DMS79 (cell line): ENCODE results near the gene EEPD1.

Experiments
- DNase-seq: peaks from one replicate; lab custom pipeline; 2025; lab: John Stamatoyannopoulos, UW

Gene EEPD1

DNA sequence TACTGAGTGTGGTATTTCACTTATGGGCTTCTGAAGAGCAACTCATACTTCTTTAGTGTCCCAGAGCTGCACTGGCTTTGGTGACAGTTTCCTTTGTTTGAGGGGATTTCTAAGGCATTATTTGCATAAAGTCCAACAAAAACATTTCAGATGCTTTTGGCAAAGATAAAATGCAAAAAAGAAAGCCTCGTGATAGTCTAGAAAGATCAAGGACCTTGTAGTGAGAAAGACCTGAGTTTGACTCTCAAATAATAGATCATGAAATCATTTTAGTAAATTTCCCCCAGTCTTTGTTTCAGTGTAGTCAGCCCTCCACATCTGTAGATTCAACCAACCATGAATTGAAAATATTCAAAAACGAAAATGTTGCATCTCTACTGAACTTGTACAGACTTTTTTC, 107.4 kb downstream of the EEPD1 start:
- no peak for DNase-seq

DNA sequence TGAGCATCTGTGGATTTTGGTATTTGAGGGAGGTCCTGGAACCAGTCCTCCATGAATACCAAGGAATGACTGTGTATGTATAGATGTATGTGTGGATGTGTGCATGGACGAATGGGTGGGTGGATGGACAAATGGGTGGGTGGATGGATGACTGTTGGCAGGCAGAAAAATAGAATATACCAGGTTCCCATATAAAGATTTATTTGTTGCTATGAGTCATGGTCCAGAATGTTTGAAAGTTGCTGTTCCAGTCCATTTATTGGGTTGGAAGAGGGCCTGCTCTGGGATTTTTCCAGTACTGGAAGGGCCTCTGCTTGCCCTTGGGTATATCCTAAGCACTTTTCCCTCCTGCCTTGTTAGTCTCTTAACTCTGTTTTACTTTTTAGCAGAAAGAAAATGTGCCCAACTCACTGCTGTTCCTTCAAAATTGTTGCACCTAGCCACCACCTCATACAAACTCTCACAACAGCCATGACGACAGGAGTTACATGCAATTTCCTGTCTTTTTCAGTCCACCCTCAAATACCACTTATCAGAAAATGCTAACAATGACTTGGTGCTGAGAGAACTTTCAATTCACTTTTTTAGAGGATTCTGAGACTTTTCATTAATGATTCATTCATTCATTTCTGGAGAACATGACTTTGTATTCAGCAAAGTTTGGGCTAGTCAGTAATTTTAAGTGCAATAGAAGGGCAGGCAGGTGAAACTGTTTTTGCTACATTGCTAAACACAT, 108.1 kb downstream of the EEPD1 start:
- DNase-seq = no peak

DNA sequence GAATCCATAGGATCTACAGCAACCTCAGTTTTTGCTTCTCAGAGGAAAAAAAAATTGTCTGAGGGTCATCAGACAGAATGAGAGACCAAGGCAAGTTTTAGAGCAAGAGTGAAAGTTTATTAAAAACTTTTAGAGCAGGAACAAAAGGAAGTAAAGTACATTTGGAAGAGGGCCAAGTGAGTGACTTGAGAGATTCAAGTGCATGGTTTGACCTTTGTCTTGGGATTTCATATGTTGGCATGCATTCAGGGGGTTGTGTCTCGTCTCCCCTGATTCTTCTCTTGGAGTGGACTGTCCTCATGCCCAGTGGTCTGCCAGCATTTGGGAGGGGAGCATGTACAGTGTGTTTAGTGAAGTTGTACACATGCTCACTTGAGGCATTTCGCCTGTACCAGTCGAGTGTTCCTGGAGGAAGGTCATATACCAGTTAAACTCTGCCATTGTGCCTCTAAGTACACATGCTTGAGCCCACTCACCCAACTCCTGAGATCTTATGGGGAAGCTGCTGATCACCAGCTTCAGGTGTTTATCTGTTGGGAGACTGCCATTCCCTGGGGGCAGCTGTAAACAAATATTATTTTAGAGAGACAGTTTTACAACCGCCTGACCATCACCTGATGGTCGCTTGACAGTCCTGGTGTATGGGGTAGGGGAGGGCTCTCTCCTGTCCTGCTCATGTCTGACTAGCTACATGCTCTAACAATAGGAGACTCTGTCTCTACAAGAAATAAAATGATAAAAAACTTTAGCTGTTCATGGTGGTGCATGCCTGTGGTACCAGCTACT, 109.4 kb downstream of the EEPD1 start:
- no peak for DNase-seq

DNA sequence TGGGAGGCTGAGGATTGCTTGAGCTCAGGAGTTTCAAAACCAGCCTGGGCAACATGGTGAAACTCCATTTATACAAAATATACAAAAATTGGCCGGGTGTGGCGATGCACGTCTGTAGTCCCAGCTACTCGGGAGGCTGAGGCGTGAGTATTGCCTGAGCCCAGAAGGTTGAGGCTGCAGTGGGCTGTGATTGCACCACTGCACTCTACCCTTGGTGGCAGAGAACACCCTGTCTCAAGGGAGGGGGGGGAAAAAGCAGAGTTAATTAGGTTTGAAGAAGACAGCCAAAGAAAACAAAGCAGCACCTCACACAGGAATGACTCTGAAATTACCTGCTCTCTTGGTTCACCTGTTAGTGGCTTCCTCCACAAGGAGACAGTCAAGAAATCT, 110.0 kb downstream of the EEPD1 start:
- no peak for DNase-seq

DNA sequence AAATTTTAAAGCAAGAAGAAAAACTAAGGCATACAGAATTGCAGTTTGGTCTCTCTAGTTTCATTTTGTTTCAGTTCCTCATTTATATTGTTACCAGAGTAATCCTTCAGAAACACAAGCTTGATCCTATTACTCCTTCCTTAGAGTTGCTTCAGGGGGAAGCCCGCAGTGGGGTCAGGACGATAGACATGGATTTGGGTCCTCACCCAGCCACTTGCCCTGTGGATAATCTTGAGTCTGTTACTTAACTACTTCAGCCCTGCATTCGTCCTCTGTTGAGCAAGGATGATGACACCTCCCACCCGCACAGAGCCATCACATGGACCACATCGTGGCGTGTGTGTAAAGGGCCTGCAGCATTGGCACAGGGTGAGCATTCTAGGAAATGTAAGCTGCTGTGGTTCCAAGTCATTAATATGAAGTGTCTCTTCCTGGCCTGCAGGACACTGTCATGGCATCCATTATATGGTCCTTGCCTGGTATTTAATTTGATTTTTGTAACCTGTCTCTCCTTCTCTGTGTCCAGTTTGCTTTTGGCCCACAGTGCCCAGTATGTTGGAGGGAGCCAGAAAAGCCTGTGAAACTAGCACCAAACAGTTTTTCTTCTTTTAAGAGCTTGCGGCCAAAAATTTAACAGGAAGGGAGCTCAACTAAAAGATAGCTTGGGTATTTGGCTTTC, 111.2 kb downstream of the EEPD1 start:
- no peak for DNase-seq

DNA sequence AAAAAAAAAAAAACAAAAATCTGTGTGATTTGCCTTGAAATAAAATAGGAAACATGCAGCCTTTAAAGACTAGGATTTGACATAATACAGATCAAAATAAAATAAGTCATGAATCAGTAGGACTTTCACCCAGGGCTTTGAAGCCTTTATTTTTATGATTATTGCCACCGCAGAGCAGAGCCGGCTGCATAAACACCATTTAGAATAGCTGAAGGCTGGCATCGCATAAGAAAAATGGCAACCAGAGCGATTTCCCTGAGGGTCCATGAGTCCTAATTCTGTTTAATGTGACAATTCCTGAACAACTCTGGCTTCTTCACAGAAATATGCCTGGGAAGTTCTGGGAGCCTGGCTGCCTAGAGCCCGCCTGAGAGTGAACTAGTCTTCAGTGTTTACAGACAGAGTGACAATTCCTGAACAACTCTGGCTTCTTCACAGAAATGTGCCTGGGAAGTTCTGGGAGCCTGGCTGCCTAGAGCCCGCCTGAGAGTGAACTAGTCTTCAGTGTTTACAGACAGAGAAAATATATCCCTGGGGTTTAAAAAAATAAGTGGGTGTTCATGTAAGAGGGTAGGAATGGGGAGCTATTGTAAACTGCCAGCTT, 112.0 kb downstream of the EEPD1 start:
- DNase-seq = no peak

DNA sequence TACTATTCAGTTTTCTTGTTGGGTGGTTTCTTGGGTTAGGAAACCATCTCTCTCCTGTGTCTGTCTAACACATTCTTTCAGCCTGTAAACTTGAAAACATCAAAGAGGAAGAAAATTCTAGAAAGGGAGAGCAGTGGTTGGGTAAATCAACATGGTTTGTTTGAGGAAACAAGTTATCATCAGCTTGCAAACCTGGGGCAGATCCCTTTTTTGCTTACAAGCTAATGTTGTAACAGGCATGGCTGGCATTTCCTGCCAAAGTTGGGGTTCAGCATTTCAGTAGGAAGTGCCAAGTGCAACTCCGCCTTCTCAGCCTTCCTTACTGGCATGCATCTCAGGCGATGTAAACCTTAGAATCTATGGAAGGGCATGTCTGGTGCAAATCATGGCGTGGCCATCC, 112.6 kb downstream of the EEPD1 start:
- DNase-seq = no peak

DNA sequence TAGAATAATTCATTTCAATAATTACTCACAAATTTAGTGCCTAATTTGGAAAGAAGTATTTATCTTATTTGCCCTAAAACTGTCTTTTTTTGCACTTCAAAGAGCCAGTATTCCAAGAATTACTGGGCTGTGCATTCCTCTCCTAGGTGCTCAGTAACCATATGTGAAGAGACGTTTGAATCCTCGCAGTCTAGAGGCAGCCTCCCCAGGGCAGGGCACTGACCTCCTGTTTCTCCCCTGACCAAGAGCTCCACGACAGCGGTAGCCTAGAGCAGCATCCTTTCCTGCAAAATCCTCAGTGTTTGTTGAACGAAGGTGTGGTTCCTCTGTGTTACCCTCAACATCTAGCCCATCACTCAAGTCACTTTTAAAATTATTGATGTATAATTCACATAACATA, 113.1 kb downstream of the EEPD1 start:
- no peak for DNase-seq

DNA sequence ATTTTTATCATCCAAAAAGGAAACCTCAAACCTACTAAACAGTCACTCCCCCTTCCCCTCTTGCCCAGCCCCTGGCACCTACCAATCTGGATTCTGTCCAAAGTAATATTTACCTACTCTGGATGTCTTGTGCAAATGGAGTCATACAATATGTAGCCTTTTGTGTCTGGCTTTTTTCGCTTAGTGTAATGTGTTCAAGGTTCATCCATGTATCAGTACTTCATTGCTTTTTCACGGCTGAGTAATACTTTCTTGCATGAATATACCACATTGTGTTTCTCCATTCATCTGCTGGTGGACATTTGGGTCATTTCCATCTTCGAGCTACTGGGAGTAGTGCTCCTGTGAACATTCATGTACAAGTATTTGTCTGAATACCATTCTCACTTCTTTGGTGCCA, 113.6 kb downstream of the EEPD1 start:
- no peak for DNase-seq

DNA sequence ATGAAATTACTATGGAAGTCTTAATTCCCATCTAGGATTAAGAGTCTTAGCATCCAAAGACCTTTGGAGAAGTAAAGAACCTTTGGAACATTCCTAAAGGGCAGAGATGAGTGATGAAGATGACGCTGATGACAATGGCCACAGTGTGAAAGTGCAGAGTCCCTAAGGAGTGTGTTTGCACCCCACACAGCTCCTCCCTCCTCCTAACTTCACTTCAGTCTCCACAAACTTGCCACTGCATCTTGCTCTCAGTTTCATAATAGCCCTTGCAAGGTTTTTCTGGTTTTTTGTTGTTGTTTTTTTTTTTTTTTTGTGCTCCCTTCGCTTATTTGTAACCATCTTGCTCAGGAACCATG, 119.1 kb downstream of the EEPD1 start:
- no peak for DNase-seq

DNA sequence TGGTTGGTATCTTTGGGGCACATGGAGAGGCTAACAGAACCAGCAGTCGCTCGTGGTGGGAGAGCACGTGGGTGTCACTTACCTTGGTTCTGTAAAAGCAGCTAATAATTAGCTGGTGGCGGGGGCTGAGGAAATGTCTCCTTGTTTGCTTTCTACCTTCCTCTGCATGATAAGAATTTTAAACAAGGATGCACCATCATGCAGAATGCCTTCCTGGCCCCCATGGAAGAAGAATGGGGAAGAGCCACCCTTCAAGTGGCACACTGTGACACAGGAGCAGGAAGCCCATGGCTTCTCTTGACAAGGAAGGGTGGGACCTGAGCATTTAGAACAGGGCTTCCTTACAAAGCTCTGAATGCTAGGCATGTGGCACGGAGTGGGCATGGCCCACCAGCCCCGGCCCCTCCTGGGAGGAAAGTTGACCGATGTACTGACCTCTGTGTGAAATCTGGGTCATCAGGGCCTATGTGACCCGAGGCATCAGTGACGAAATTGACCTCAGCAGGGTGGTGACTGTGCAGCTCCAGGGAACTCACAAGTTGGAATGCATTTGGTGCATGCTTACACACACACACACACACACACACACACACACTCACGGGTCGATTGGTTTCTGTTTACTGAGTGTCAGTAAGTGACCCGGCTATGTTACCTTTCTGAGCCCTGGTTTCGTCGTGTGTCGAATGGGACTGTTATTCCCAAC, 119.7 kb downstream of the EEPD1 start:
- no peak for DNase-seq

DNA sequence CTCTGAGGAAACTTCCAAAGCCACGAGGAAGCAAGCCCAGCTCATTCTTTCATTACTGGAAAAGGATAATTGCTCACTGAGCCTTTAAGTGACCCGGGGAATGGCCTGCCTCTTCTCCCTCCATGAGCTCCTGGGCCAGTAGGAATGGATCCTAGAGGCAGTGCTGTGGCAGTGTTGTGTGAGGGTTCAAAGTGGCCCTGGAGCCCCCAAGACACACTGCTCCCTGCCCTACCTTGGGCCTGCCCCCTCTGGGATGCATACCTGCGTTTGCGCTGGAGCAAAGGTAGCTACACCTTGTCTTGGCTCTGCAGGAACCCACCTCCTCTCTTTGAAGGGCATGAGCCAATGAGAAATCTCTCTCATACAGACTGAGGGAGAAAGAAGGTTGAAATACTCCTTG, 120.8 kb downstream of the EEPD1 start:
- no peak for DNase-seq

DNA sequence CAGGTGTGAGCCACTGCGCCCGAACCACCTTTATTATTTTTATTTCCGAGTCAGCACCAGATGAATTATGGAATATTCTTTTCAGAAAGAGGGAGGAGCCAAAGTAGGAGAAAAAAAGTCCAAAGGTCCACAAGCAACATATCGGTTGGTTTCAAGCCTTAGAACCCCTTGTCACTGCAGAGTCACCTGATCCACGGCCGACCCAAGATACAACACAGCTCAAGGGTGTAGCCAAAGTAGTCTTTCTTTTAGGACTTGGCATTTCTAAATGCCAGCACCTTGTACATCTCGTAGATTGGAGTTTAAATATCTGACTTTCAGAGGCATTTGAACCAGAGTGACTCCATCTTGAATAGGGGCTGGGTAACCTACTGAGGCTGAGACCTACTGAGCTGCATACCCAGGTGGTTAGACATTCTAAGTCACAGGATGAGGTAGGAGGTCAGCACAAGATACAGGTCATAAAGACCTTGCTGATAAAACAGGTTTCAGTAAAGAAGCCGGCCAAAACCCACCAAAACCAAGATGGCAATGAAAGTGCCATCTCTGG, 122.8 kb downstream of the EEPD1 start:
- no peak for DNase-seq

DNA sequence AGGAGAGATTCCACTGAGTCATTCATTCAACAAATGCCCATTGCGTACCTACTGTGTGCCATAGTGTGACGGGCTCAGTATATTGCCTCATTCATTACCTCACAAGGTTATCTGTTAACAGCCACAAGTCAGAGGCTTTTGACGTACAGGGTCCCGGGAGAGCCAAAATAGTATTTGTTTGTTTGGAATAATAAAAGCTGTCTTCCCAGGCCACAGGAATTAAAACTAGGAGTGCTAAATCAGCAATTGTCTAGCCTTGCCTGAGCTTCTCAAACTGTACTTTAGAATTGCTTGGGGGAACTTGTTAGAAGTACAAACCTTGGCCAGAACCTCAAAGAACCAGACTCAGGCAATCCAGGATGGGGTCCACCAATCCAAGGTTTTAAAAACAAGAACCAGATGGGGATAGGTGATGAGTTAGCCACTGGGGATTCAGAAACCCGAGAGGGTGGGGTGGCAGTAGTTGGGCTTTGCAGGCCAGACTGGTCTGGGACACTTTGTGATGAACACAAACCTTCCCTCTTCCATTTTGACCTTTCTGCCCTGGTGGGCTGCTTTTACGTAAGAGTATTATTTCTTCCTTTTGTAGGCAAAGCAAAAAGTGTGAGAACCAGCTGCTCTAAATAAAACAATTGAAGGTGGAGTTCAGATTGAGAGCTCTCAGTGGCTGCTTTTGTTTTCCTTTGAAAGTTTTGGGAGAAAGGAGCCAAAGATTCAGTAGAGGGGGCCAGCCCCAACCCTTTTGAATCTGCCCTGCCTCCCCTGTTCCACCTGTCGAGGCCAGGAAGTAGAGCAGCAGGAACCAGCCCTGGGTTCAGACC, 123.6 kb downstream of the EEPD1 start:
- no peak for DNase-seq

DNA sequence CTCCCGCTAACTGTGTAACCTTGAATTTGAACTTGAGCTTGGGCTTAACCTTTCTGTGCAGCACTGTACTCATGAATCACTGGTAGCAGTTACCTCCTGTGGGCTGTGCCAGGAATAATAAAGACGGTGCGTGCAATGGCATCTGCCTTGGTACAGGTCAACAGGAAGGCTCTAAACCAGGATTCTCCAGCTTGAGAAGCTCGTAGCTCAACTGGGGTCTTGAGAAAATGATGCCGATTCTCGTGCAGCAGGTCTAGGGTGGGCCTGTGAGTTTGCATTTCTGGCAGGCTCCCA, 124.1 kb downstream of the EEPD1 start:
- DNase-seq = no peak

DNA sequence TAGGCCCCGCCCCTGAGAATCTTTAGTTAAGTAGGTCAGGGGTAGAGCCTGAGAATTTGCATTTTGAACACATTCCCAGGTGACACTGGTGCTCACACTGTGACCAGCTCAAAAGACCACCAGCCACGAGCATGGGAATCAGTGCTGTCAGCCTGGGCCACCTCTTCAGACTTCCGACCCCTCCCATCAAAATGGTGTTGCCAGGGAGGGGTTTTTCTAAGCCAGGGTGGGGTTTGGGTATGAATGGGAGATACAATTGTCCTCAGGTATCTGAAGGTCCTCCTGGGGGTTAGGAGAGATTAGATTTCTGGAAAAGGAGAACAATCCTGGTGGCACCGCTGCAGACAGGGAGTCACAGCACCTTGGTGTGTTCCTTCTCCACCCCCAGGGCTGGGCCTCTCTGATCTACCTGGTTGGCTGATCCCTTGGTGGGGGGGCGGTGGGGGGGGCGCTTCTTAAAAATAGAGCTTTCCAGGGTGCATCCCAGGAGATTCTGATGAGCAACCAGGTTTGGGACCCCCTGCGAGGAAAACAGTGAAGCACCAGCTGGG, 125.1 kb downstream of the EEPD1 start:
- DNase-seq = no peak

DNA sequence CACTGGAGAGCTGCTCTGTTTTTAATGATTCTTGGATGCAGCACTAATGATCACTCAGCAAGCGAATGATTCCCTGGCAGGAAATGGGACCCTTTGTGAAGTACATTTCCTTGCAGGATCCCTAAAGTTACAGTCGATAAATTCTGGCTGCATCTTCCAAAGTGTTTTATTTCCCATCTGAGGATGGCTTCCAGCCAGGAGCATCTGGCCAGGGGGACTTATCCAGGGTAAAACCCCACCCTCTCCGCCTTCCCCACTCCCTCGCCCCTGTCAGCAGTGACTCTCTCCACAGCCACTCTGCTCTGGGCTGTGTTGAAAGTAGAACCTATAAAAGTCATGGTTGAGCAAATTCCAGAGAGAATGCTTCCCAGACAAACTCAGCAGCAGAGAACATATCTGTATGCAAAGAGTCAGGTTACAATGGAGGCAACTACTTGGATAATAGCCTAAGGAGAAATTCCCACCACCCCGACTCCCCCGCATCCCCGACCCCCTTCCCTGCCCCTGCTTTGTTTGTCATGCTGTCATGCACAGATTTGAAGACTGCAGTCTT, 125.6 kb downstream of the EEPD1 start:
- DNase-seq = peak; percentile 90

DNA sequence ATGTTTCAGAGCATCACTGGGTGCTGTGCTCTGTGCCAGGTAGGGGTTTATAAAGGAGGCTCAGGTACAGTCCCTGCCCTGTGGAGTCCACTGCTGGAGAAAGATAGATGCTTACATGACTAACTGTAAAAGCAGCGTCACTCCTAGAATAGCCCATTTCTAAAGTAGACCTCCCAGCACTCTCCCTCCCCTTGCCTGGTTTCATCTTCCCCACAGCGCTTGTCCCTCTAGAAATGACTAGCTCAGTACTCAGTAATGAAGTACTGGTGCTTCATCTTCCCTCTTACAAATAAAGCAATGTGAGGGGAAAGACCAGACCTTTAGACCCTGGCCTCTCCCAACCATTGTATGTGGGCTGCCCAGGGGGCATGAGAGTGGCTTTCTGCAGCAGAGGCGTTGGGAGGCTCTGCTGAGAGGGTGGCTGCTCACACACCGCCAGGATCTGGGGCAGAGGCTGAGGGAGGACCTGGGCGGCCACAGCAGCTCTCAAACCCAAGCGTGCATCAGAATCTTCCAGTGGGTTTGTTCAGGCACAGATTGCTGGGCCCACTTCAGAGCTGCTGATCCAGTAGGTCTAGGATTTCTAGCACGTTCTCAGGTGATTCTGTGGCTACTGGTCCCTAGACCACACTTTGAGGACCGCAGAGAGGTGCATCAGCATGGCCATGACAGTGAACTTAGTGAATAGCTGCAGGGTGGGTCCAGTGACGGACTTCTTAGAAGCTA, 126.3 kb downstream of the EEPD1 start:
- DNase-seq = peak; percentile 78

DNA sequence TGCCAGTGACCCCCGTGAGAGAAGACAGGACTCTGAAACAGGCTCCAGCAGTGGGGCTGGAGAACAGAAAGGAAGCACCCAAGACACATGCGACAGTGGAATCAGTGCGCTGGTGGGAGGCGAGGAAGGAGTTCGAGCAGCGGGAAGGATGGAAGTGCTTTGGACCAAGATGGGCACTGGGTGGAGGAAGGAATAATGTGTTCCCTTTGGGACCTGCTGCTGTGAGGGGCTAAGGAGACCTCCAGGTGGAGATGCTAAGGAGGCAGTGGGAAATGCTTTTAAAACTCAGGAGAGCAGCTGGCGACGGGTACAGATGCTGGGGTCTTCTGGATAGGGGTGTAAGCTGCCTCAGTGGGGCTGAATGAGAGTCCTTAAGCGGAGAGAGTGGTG, 126.9 kb downstream of the EEPD1 start:
- no peak for DNase-seq
